Activated CD8-positive, alpha-beta memory T cell treated with anti-CD3 and anti-CD28 coated beads, Interleukin-2, amount 50 U/mL, for 1 hour (primary cell): Measurements from ENCODE around the gene GALNT16.
A peak's percentile ranks its signal among the peaks of the same experiment; 100 is the strongest.
"Not testable (repeated sequence)": the region's sequence is repeated elsewhere in the genome, so short reads cannot be mapped to it uniquely, and the experiment has no call there.

Experiments
- DNase-seq: peaks from one replicate; pipeline ENCODE4 v3.0.0-alpha.2; 2020; ENCODE audit errors: extremely low read depth

Gene GALNT16

GRCh38 chr14:69363055-69363454 is 103.1 kb downstream of the GALNT16 start:
- no peak for DNase-seq

GRCh38 chr14:69363964-69364363 is 104.0 kb downstream of the GALNT16 start:
- DNase-seq: no peak

DNA sequence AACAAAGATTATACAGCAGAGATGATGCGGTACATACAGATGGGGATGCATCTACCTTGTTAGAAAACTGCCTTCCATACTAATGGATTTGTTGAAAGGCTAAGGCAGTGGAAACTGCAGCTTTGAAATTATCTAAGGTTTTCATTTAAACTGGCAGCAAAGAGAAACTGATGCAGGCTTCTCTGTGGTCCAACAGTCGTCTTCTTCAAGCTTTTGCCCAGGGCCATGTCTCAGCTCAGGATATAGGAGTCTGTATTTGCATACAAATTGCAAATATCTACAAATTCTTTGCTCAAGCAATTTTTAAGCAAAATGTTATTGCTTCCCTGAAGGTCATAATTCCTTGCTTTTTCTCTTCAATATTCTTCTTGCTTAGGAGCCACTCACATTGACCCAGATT is 104.4 kb downstream of the GALNT16 start:
- DNase-seq: no peak

DNA sequence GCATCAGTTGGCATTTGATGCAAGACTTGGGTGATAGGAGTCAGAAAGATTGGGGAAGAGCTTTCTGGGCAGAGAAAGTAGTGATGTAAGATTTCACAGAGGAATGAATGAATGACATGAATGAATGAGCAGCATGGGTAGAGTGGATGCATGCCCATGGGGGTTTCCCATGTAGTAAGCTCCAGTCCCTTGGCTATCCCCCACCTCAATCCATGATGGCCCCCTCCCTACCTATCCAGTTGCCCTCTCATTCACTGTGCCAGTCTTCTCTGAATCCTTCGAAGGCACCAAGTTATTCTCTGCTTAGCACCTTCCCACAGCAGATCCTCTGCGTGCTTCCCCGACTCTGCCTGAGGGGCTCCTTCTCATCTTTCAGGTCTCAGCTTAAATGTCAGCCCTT is 106.1 kb downstream of the GALNT16 start:
- DNase-seq: no peak

GRCh38 chr14:69366761-69367160 is 106.8 kb downstream of the GALNT16 start:
- no peak for DNase-seq

DNA sequence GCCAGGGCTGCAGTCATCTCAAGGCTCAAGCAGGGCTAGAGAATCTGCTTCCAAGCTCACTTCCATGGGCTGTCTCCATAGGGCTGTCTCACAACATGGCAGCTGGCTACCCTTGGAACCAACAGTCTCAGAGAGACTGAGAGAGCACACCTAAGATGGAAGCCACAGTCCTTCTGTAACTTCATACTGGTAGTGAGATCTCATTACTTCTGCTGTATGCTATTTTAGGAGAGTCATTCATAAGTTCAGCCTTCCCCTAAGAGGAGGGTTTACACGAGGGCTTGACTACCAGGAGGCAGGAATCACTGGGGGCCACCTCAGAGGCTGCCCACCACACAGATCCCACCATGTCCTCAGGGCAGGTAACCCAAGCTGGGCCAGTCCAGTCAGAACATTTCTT is 108.4 kb downstream of the GALNT16 start:
- no peak for DNase-seq

- no peak for DNase-seq
Measured at GRCh38 chr14:69370061-69370460, 110.1 kb downstream of the GALNT16 start.

DNA sequence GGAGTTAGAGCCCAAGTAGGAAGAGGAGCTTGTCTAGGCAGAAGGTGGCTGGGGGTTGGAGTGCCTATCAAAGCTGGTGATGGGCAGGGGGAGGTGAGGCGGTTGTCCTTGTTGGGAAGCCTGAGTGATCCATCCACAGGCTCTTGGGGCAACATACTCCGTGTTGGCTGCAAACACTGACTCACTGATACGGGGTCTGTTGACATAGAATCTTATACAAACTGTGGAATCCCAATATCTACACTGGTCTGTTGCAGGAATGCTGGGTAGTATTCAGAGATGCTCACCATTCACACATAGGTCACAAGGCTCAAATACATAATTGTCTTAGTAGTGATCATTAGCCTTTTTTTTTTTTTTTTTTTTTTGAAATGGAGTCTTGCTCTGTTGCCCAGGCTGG is 112.2 kb downstream of the GALNT16 start:
- no peak for DNase-seq

GRCh38 chr14:69373104-69373503 is 113.1 kb downstream of the GALNT16 start:
- DNase-seq: no peak

- DNase-seq: no peak
Measured at GRCh38 chr14:69374235-69374634, 114.3 kb downstream of the GALNT16 start.

- no peak for DNase-seq
Measured at GRCh38 chr14:69375182-69375581, 115.2 kb downstream of the GALNT16 start.

GRCh38 chr14:69375722-69376121 is 115.8 kb downstream of the GALNT16 start:
- DNase-seq: no peak

- DNase-seq: no peak
Measured at GRCh38 chr14:69376439-69376838, 116.5 kb downstream of the GALNT16 start.

- no peak for DNase-seq
Measured at GRCh38 chr14:69378274-69378673, 118.3 kb downstream of the GALNT16 start.

DNA sequence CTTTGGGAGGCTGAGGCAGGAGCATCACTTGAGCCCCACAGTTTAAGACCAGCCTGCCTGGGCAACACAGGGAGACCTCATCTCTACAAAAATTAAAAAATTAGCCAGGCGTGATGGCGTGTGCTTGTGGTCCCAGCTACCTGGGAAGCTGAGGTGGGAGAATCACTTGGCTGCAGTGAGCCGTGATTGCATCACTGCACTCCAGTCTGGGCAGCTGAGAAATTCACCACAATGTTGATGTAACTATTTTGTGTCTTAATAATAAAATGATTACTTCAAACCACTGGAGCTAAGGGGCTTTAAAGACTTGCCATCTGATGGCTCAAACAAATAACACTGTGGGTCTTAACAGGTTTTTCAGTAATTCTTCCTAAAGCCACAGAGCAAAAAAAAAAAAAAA is 127.4 kb downstream of the GALNT16 start:
- no peak for DNase-seq

DNA sequence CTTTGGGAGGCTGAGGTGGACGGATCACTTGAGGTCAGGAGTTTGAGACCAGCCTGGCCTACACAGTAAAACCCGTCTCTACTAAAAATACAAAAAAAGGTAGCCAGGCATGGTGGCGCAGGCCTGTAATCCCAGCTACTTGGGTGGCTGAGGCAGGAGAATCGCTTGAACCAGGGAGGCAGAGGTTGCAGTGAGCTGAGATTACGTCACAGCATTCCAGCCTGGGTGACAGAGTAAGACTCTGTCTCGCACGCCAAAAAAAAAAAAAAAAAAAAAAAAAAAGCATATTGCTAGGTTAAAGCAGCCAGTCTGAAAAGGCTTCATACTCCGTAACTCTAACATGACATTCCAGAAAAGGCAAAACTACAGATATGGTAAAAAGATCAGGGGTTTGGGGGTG is 131.4 kb downstream of the GALNT16 start:
- DNase-seq: not testable (repeated sequence)

DNA sequence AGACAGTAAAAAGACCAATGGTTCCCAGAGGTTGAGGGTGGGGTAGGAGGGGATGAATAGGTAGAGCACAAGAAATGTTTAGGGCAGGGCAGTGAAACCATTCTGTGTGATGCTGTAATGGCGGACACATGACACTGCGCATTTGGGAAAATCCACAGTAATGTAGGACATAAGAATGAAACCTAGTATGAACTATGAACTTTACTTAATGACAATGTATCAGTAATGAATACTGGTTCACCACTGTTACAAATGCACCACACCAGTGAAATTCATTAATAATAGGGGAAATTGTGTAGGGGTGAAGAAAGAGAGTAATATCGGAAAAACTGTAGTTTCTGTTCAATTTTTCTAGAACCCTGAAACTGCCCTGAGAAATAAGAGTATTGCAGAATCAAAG is 132.5 kb downstream of the GALNT16 start:
- DNase-seq: no peak

GRCh38 chr14:69395929-69396328 is 136.0 kb downstream of the GALNT16 start:
- no peak for DNase-seq

DNA sequence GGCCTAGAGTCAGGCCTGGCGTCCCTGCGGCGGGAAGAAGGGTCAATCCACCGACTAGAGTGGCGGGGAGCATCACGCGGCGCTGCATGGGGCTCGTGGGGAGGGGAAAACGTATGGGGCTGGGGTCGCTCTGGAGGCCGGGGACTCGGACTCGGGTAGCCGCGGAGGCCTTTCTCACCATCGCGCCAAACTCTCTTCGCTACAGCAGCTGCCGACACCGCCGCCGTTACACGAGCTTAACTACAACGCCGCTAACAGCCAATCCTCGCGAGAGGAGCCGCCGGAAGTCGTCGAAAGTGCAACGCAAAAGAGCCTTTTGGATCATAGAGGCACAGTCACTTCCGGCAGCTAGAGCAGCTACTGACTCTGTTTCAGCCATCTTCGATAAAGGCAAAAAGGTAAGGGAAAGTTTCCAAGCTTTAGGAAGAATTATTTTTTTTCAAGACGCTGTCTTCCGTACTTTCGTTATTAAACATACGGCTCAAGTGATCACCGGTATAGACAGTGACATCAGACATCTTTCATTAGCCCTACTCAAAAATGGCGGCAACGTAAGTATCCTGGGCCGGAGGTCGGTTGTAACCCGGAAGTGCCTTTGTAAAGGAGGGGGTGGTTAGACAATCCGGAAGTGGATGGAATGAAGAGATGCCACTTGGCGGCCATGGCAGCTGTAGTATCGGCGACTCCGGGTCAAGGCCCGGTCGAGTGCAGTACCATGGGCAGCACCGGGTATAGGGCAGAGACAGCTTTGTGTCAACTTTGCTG is 138.3 kb downstream of the GALNT16 start, which contains the start of the genes ERH and SLC39A9:
Gene ERH (minus strand): TSS at position 247 of the 765 bp plus-strand sequence. CDS start 66 bp downstream, at position 181.
Gene SLC39A9 (plus strand): TSS at position 640 of the 765 bp plus-strand sequence. CDS start 678 bp downstream, outside the sequence.
- DNase-seq: peak; percentile 91

DNA sequence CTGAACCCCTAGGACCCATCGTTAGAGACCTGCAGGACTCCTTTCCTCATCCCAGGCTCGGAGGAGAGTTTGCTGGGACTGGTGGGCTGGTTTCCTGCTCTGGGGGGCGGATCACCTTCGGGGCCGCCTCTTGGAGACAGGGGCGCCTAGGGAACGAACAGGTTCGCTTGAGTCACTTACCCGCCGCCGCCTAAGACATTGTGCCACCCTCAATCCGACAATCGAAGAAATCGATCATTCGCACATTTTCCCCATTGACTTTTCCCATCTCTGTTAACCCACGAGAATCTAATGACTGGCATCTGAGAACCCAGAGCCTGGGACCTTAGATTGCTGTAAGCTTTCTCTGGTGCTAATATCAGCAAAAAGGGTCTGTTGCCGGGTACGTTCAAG is 138.9 kb downstream of the GALNT16 start:
- peak; percentile 36 for DNase-seq

DNA sequence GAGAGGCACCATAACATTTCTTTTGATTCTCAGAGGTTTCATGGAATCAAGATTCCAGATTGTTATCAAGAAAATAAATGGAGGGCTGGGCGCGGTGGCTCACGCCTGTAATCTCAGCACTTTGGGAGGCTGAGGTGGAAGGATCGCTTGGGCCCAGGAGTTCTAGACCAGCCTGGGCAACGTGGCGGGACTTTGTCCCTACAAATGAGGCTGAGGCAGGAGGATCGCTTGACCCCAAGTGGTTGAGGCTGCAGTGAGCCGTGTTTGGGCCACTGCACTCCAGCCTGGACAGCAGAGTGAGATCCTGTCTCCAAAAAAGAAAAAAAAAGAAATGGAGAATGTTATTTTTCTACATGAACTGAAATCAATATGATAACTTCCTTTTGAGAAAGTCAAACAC is 139.8 kb downstream of the GALNT16 start:
- DNase-seq: no peak

DNA sequence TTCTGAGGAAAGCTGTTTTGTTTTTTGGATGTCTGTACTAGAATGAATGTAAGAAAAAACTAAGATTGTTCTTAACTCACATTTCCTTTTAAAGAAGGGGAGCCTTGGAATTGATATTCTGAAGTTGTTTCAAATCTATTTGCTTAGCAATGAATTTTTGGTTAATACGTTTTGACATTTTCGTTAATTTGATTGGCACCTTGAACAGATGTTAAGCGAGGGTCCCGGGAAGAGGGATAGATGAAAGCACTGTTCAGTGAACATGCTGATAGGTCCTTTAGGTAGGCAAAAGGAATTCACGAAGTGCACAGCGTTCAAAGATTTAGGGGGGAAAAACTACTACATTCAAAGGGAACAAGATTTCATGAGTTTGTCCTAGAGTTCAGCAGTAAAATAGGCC is 140.2 kb downstream of the GALNT16 start:
- DNase-seq: no peak

DNA sequence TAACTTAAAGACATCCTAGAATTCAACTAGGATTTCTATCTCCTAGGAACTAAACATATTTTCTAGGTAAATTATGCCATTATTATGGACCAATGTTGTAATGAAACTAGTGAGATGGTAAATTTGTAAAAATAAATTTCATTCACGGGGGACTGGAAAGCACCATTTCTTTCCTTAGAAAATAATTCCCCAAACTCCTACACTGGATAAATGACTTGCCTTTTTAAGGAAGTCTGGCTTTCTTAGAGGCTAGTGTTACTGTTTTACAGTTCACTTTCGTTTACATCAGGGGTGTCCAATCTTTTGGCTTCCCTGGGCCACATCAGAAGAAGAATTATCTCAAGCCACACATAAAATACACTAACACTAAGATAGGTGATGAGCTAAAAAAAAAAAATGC is 141.9 kb downstream of the GALNT16 start:
- no peak for DNase-seq

DNA sequence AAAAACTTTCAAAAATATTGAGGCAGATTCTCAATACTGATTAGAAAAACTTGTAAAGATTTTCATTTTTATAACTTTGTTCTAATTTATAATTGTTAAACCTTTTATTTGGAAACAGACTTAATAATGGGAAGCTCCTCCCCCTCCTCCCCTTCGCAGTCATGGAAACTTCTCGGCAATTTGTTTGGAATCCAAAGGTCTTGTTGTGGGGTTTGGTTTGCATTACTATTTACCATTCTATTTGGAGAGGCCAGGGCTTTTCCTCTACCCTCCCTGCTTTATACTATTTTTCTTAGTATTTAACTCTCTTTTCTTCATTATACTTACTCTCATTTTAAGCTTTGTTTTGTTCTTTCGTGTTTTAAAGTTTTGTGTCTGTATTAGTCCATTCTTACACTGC is 144.5 kb downstream of the GALNT16 start:
- no peak for DNase-seq
